ENCODE data around the gene IGF1R.

Gene IGF1R

DNA sequence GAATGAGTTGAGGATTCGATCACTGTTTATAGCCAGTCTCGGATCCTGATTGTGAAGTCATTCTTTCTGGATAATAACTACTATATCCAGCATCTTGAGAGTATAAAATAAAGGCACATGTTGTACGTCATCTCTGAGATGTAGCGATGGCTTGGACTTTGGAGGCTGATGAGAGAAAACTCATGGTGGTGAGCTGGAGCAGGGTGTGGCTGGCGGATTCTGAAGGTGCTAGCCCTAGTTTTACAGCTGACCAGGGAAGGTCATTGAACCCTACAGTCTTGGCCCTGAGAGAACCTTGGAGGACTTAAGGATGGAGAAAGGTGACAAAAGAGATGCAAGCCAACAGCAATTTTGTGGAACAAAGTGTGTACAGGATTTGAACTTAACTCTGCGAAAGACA is 153.8 kb downstream of the IGF1R start:
- no peak for DNase-seq (ENCODE audit: low read depth in 1 of 2, low spot score in 1 of 2)
- H3K4me3 ChIP-seq (replicated peaks; ENCODE audit: insufficient read depth, low read length), result no peak overlapping the region
- H3K27me3 ChIP-seq (ENCODE audit: insufficient read depth, poor library complexity, severe bottlenecking), result no peaks in the 10 kb centered on the region
- no peak overlapping the region; the same call in 1 of the 2 replicates for H3K27ac ChIP-seq (replicated peaks)
- TF ChIP-seq POLR2AphosphoS5 (IDR thresholded peaks at IDR 0.05; ENCODE audit: low read depth) (no peak), GABPA (IDR thresholded peaks at IDR 0.05; ENCODE audit: low read depth) (no peak), SPI1 (IDR thresholded peaks at IDR 0.05; ENCODE audit: borderline replicate concordance, low read depth) (no peak), REST (IDR thresholded peaks at IDR 0.05; ENCODE audit: insufficient replicate concordance, low read depth) (no peak)
- TF ChIP-seq, protein P1, sequence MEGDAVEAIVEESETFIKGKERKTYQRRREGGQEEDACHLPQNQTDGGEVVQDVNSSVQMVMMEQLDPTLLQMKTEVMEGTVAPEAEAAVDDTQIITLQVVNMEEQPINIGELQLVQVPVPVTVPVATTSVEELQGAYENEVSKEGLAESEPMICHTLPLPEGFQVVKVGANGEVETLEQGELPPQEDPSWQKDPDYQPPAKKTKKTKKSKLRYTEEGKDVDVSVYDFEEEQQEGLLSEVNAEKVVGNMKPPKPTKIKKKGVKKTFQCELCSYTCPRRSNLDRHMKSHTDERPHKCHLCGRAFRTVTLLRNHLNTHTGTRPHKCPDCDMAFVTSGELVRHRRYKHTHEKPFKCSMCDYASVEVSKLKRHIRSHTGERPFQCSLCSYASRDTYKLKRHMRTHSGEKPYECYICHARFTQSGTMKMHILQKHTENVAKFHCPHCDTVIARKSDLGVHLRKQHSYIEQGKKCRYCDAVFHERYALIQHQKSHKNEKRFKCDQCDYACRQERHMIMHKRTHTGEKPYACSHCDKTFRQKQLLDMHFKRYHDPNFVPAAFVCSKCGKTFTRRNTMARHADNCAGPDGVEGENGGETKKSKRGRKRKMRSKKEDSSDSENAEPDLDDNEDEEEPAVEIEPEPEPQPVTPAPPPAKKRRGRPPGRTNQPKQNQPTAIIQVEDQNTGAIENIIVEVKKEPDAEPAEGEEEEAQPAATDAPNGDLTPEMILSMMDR (IDR thresholded peaks at IDR 0.05; ENCODE audit: insufficient read depth, low read length), result no peak

GRCh38 chr15:98803228-98804056 is 155.1 kb downstream of the IGF1R start:
- Histone ChIP-seq H3K4me3 (replicated peaks; ENCODE audit: insufficient read depth, low read length) (no peak overlapping the region), H3K27me3 (ENCODE audit: insufficient read depth, poor library complexity, severe bottlenecking) (no peaks in the 10 kb centered on the region), H3K27ac (replicated peaks) (no peak overlapping the region)
- TF ChIP-seq GABPA (IDR thresholded peaks at IDR 0.05; ENCODE audit: low read depth), result no peak
- TF ChIP-seq POLR2AphosphoS5 (IDR thresholded peaks at IDR 0.05; ENCODE audit: low read depth), result no peak
- no peak for TF ChIP-seq SPI1 (IDR thresholded peaks at IDR 0.05; ENCODE audit: borderline replicate concordance, low read depth)
- TF ChIP-seq, protein P1 (IDR thresholded peaks at IDR 0.05; ENCODE audit: insufficient read depth, low read length), result no peak
- no peak for TF ChIP-seq REST (IDR thresholded peaks at IDR 0.05; ENCODE audit: insufficient replicate concordance, low read depth)
- no peak for DNase-seq (ENCODE audit: low read depth in 1 of 2, low spot score in 1 of 2)

DNA sequence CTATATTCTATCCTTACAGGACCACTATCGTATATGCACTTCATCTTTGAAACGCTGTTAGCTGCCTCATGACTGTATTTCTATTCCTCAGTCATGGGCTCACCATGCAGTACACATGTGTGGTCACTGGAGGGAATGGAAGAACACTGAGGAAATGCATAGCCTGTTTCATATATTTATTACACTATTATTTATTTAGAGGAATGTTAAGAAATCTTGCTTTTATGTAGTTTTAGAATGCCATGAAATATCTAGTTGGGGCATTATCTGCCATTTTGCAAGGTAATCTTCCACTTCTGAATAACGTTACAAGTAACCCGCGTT is 155.7 kb downstream of the IGF1R start:
- DNase-seq (ENCODE audit: low read depth in 1 of 2, low spot score in 1 of 2), result no peak
- Histone ChIP-seq H3K27me3 (ENCODE audit: insufficient read depth, poor library complexity, severe bottlenecking) (no peaks in the 10 kb centered on the region), H3K27ac (replicated peaks) (no peak overlapping the region), H3K4me3 (replicated peaks; ENCODE audit: insufficient read depth, low read length) (no peak overlapping the region)
- TF ChIP-seq, protein P1 (IDR thresholded peaks at IDR 0.05; ENCODE audit: insufficient read depth, low read length), result no peak
- TF ChIP-seq GABPA (IDR thresholded peaks at IDR 0.05; ENCODE audit: low read depth) (no peak), SPI1 (IDR thresholded peaks at IDR 0.05; ENCODE audit: borderline replicate concordance, low read depth) (no peak), POLR2AphosphoS5 (IDR thresholded peaks at IDR 0.05; ENCODE audit: low read depth) (no peak), REST (IDR thresholded peaks at IDR 0.05; ENCODE audit: insufficient replicate concordance, low read depth) (no peak)
